ENCODE measurements around the gene RCSD1.

Gene RCSD1

DNA sequence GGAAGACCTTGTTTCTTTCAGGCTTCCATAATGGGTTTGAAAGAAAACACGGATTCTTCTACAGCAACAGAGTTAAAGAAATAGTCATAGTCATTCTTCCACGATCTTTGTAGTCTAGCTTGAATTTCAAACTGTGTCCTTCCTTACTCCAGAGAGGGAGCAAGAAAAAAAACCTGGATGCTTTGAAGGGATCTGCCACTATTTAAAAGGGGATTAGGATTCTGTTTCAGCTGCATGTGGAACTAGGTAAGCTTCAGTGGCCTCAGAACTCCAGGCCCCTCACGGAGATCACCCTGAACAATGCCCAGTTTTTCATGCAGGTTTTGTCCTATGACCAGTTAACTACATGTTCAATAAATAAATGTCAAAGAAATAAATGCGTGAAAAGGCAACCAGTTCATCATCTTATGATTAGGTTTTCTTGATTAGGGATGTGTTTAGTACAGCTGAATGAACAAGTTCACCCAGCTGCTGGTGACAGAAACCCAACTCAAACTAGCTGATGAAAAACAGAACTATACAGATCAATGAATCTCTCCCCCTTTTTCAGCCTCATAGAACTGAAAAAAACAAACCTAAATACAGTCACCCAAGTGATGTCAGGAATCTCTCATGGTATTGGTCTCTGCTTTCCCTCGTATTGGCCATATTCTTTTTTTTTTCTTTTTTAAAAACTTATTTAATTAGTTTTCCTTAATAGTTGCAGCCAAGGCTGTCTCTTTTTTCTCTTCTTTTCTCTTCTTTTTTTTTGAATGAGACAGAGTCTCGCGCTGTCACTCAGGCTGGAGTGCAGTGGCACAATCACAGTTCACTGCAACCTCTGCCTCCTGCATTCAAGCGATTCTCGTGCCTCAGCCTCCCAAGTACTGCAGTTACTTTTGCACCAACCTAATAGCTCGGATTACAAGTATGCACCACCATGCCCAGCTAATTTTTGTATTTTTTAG lies 77.2 kb downstream of the RCSD1 start:
- H3K9me3 ChIP-seq (ENCODE audit: control insufficient read depth in 5 of 5, low read length in 5 of 5) = no peaks in the 10 kb centered on the region
- H3K4me3 ChIP-seq (ENCODE audit: low read depth in 1 of 5, low read length in 5 of 5) = no peak overlapping the region
- peaks cover 0 to 2% (median 0%) of the 10 kb centered on the region in 5 donors for H3K27me3 ChIP-seq (ENCODE audit: control insufficient read depth in 5 of 5, insufficient read depth in 4 of 5, low read length in 5 of 5)
- H3K36me3 ChIP-seq (ENCODE audit: control insufficient read depth in 5 of 5, insufficient read depth in 5 of 5, low read length in 5 of 5) = peaks cover 0 to 25% (median 7%) of the 10 kb centered on the region in 5 donors
- H3K4me1 ChIP-seq (ENCODE audit: control insufficient read depth in 5 of 5, insufficient read depth in 5 of 5, low read length in 5 of 5) = peaks cover 0 to 7% (median 6%) of the 10 kb centered on the region in 5 donors
- H3K9ac ChIP-seq (ENCODE audit: low read length in 5 of 5) = no peak overlapping the region
- H3K27ac ChIP-seq (ENCODE audit: low read depth, low read length) = no peak overlapping the region

DNA sequence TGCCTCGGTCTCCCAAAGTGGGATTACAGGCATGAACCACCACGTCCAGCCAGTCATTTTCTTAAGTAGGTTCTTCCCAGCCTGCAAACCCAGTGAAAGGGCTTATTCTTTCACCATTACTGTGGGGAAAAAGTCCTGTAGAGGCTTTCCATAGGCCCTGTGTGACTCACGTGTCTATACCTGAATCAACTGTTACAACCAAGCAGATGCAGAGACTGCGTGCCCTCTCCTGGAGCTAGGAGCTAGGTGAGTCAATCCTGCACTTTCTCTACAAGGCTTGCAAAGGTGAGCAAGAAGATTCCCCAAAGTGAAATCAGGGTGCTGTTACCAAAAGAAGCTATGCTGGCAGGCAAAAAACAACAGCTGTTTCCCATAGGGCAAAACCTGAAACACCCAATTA lies 77.9 kb downstream of the RCSD1 start:
- peaks cover 0 to 2% (median 0%) of the 10 kb centered on the region in 5 donors for H3K27me3 ChIP-seq (ENCODE audit: control insufficient read depth in 5 of 5, insufficient read depth in 4 of 5, low read length in 5 of 5)
- H3K4me3 ChIP-seq (ENCODE audit: low read depth in 1 of 5, low read length in 5 of 5) = no peak overlapping the region
- H3K4me1 ChIP-seq (ENCODE audit: control insufficient read depth in 5 of 5, insufficient read depth in 5 of 5, low read length in 5 of 5) = peaks cover 0 to 7% (median 6%) of the 10 kb centered on the region in 5 donors
- no peaks in the 10 kb centered on the region for H3K9me3 ChIP-seq (ENCODE audit: control insufficient read depth in 5 of 5, low read length in 5 of 5)
- H3K9ac ChIP-seq (ENCODE audit: low read length in 5 of 5) = no peak overlapping the region
- H3K36me3 ChIP-seq (ENCODE audit: control insufficient read depth in 5 of 5, insufficient read depth in 5 of 5, low read length in 5 of 5) = peaks cover 0 to 24% (median 7%) of the 10 kb centered on the region in 5 donors
- no peak overlapping the region for H3K27ac ChIP-seq (ENCODE audit: low read depth, low read length)

DNA sequence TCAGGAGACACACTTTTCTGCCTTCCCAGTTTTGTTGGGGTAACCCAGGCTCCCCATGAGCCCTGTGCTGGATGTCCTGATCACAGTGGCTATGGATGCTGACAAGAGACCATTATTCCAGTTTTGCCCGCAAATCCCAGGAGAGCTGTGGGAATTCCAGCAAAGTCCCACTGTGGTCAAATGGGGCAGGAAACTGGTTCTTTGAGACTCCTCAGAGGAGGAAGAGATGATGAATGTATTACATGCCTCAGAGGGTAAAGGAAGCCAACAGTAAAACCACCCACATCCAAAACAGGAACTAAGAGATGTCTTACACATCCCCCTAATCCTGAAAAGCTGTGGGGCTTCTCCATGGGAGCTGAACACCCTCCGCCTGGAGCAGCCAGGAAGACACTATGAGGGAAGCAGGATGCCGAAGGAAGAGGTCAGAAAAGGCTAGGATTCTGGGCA lies 78.9 kb downstream of the RCSD1 start:
- no peak overlapping the region for H3K27ac ChIP-seq (ENCODE audit: low read depth, low read length)

DNA sequence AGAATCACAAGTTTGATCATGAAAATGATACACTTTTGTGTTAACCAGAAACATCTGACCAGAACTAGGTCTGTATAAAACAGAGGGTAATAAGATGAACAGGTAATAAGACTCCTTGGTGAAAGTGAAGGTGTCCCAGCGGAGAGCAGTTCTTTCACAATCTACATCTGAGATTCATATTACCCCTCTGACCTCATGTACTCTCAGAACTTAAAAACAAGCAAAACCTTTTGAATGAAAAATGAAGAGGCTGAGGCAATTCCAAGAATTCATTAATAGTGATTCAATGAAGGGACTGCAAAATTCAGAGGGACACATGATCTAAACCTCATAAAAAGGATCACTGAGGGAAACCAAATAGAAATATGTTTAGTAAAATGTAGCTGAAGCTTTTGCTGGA lies 80.8 kb downstream of the RCSD1 start:
- Histone ChIP-seq H3K27ac (ENCODE audit: low read depth, low read length) (no peak overlapping the region), H3K9me3 (ENCODE audit: control insufficient read depth in 5 of 5, low read length in 5 of 5) (no peaks in the 10 kb centered on the region), H3K9ac (ENCODE audit: low read length in 5 of 5) (no peak overlapping the region), H3K4me1 (ENCODE audit: control insufficient read depth in 5 of 5, insufficient read depth in 5 of 5, low read length in 5 of 5) (peaks cover 0 to 29% (median 23%) of the 10 kb centered on the region in 5 donors), H3K27me3 (ENCODE audit: control insufficient read depth in 5 of 5, insufficient read depth in 4 of 5, low read length in 5 of 5) (no peaks in the 10 kb centered on the region), H3K4me3 (ENCODE audit: low read depth in 1 of 5, low read length in 5 of 5) (no peak overlapping the region), H3K36me3 (ENCODE audit: control insufficient read depth in 5 of 5, insufficient read depth in 5 of 5, low read length in 5 of 5) (no peaks in the 10 kb centered on the region)

More for the DNA sequence above, 78.9 kb downstream of the RCSD1 start:
- Histone ChIP-seq H3K27me3 (ENCODE audit: control insufficient read depth in 5 of 5, insufficient read depth in 4 of 5, low read length in 5 of 5) (no peaks in the 10 kb centered on the region), H3K4me3 (ENCODE audit: low read depth in 1 of 5, low read length in 5 of 5) (no peak overlapping the region), H3K4me1 (ENCODE audit: control insufficient read depth in 5 of 5, insufficient read depth in 5 of 5, low read length in 5 of 5) (peaks cover 0 to 18% (median 15%) of the 10 kb centered on the region in 5 donors), H3K9ac (ENCODE audit: low read length in 5 of 5) (no peak overlapping the region), H3K36me3 (ENCODE audit: control insufficient read depth in 5 of 5, insufficient read depth in 5 of 5, low read length in 5 of 5) (peaks cover 0 to 17% (median 7%) of the 10 kb centered on the region in 5 donors), H3K9me3 (ENCODE audit: control insufficient read depth in 5 of 5, low read length in 5 of 5) (no peaks in the 10 kb centered on the region)

DNA sequence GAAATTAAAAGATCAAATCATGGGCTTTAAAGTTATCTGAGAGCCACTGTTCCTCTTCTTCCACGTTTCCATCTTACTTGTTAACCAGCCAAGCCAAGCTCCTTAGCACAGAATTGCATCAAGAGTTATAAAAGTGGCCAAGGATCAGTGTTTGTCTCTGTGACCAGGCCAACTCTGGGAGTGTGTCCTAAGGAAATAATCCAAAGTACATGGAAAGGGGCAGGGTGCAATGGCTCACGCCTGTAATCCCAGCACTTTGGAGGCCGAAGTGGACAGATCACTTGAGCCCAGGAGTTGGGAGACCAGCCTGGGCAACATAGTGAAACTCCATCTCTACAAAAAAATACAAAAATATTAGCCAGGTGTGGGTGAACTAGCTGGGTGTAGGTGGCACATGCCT lies 81.8 kb downstream of the RCSD1 start:
- Histone ChIP-seq H3K27me3 (ENCODE audit: control insufficient read depth in 5 of 5, insufficient read depth in 4 of 5, low read length in 5 of 5) (no peaks in the 10 kb centered on the region), H3K9ac (ENCODE audit: low read length in 5 of 5) (no peak overlapping the region), H3K4me3 (ENCODE audit: low read depth in 1 of 5, low read length in 5 of 5) (no peak overlapping the region), H3K36me3 (ENCODE audit: control insufficient read depth in 5 of 5, insufficient read depth in 5 of 5, low read length in 5 of 5) (no peaks in the 10 kb centered on the region), H3K27ac (ENCODE audit: low read depth, low read length) (peak overlapping the region; percentile 24), H3K9me3 (ENCODE audit: control insufficient read depth in 5 of 5, low read length in 5 of 5) (no peaks in the 10 kb centered on the region), H3K4me1 (ENCODE audit: control insufficient read depth in 5 of 5, insufficient read depth in 5 of 5, low read length in 5 of 5) (peaks cover 0 to 33% (median 23%) of the 10 kb centered on the region in 5 donors)

DNA sequence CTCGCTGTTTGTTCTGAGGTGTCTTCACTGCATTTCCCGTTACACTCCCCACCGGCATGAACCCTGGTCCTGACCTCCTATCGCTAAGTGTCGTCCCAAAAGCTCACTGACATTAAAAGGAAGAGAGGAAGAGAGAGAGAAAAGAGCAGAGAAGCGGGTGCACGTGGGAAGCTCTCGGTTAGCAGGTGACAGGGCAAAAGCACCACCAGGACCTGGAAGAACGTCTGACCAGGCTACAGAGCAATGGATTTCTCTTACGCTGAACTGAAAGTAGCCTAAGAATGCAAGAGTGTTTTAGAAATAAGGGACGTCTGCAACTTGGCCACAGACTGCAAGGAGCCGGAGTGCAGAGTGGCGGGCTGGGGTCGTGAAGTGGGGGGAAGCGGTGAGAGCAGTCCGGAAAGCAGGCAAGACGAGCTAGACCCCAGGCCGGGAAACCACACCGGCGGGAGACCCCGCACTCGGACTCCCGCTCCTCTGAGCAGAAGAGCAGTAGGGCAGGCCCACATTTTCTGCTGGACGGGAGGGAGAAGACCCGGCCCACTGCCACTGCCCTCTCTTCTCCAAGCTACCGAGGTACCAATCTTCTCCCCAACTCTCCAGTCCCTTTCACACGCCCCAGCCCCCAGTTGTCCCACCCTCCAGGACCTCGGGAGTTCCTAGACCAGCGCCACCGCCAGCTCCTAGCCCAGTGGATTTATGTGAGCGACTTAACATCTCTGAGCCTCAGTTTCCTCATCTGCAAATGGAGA lies 83.5 kb downstream of the RCSD1 start:
- Histone ChIP-seq H3K9me3 (ENCODE audit: control insufficient read depth in 5 of 5, low read length in 5 of 5) (no peaks in the 10 kb centered on the region), H3K4me3 (ENCODE audit: low read depth in 1 of 5, low read length in 5 of 5) (peak overlapping the region; percentile 70 to 89 (median 80)), H3K36me3 (ENCODE audit: control insufficient read depth in 5 of 5, insufficient read depth in 5 of 5, low read length in 5 of 5) (no peaks in the 10 kb centered on the region), H3K9ac (ENCODE audit: low read length in 5 of 5) (peak overlapping the region; percentile 64 to 89 (median 79)), H3K27me3 (ENCODE audit: control insufficient read depth in 5 of 5, insufficient read depth in 4 of 5, low read length in 5 of 5) (no peaks in the 10 kb centered on the region), H3K4me1 (ENCODE audit: control insufficient read depth in 5 of 5, insufficient read depth in 5 of 5, low read length in 5 of 5) (peaks cover 0 to 34% (median 23%) of the 10 kb centered on the region in 5 donors), H3K27ac (ENCODE audit: low read depth, low read length) (peak overlapping the region; percentile 85)

DNA sequence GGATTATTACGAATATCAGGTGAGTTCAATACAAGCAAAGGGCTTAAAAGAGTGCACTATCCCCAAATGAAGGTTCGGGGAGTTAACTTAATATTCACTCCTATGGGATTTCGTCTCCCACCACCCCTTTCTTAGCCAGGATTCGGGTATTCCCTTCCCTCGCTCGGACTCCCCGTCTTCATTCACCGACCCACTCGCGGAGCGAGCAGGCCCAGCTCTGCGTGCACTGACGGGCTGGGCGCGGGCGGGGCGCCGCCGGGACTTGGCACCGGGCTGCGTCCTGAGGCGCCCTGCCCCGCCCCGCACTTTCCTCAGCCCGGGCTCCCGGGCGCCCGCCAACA lies 84.0 kb downstream of the RCSD1 start:
- peaks cover 0 to 30% (median 23%) of the 10 kb centered on the region in 5 donors for H3K4me1 ChIP-seq (ENCODE audit: control insufficient read depth in 5 of 5, insufficient read depth in 5 of 5, low read length in 5 of 5)
- peak overlapping the region; percentile 17 to 89 (median 79) for H3K9ac ChIP-seq (ENCODE audit: low read length in 5 of 5)
- H3K4me3 ChIP-seq (ENCODE audit: low read depth in 1 of 5, low read length in 5 of 5) = peak overlapping the region; percentile 76 to 89 (median 82)
- H3K27me3 ChIP-seq (ENCODE audit: control insufficient read depth in 5 of 5, insufficient read depth in 4 of 5, low read length in 5 of 5) = no peaks in the 10 kb centered on the region
- H3K9me3 ChIP-seq (ENCODE audit: control insufficient read depth in 5 of 5, low read length in 5 of 5) = no peaks in the 10 kb centered on the region
- peak overlapping the region; percentile 85 for H3K27ac ChIP-seq (ENCODE audit: low read depth, low read length)
- no peaks in the 10 kb centered on the region for H3K36me3 ChIP-seq (ENCODE audit: control insufficient read depth in 5 of 5, insufficient read depth in 5 of 5, low read length in 5 of 5)

DNA sequence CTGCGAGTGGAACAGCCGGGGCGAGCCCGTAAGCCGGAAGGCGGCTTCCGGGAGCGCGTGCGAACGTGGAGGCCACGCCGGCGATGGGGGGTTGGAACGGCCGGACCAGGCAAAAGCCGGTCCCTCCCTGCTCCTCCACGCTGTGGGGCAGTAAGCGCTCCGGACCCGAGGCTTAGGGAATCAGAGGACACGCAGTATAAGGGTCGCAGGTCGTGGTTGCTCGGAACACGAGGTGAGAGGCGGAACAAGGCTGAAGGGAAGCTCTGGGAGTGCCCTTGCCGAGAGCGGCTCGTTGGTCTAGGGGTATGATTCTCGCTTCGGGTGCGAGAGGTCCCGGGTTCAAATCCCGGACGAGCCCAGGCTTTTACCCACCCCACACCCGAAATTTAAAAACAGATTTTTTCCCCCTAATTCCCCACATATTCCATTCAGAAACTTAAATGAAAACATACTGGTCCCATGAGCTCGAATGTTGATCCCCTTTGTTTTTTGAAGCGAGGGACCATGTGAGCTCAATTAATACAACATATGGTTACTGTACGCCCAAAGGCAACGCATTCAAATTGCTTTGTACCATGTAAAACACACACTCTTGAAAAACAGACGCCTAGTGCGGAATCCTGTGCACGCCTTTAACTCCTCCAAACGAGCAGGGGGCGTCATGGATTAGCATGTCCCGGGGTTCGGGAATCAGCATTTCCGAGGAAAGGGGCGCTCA lies 84.6 kb downstream of the RCSD1 start:
- H3K9ac ChIP-seq (ENCODE audit: low read length in 5 of 5) = peak overlapping the region; percentile 4 to 89 (median 77)
- H3K27ac ChIP-seq (ENCODE audit: low read depth, low read length) = peak overlapping the region; percentile 85
- H3K36me3 ChIP-seq (ENCODE audit: control insufficient read depth in 5 of 5, insufficient read depth in 5 of 5, low read length in 5 of 5) = no peaks in the 10 kb centered on the region
- H3K4me3 ChIP-seq (ENCODE audit: low read depth in 1 of 5, low read length in 5 of 5) = peak overlapping the region; percentile 76 to 89 (median 82)
- H3K27me3 ChIP-seq (ENCODE audit: control insufficient read depth in 5 of 5, insufficient read depth in 4 of 5, low read length in 5 of 5) = no peaks in the 10 kb centered on the region
- H3K4me1 ChIP-seq (ENCODE audit: control insufficient read depth in 5 of 5, insufficient read depth in 5 of 5, low read length in 5 of 5) = peaks cover 0 to 28% (median 23%) of the 10 kb centered on the region in 5 donors
- no peaks in the 10 kb centered on the region for H3K9me3 ChIP-seq (ENCODE audit: control insufficient read depth in 5 of 5, low read length in 5 of 5)

DNA sequence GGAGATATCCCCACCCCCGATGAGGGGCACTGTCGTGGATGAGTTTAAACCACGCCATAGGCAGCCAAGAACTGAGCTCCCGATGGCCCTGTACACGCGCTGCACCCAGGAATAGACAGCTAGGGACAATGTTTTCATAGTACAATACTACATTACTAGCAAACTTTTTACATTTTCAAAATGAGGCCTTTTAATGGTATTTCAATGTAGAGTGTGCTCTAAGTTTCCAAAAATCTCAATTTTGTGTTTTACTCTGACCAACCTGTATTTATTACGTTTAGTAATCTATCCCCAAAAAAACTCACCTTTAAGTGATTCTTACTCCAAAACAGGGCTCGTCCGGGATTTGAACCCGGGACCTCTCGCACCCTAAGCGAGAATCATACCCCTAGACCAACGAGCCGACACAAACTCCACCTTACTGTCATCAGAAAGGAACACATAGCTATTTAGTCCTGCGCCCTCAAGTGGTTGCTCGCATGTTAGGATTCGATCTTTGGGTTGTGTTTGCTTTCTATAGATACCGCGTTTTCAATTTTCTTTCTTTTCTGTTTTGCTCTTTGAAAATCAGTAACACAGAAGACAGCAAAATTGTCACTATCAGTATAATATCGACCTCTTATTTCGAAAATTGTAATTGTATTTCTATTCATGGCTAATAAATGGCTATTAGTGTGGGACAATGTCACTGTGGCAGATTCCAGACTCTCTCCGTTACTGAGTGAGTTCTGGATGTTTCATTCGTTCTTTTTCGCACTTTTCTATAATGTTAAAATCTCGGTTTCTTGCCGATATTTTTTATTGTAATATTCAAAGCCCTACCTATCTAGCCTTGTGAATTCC lies 85.3 kb downstream of the RCSD1 start:
- Histone ChIP-seq H3K4me3 (ENCODE audit: low read depth in 1 of 5, low read length in 5 of 5) (peak overlapping the region; percentile 76 to 89 (median 82)), H3K9me3 (ENCODE audit: control insufficient read depth in 5 of 5, low read length in 5 of 5) (no peaks in the 10 kb centered on the region), H3K9ac (ENCODE audit: low read length in 5 of 5) (peak overlapping the region; percentile 69 to 92 (median 89)), H3K27me3 (ENCODE audit: control insufficient read depth in 5 of 5, insufficient read depth in 4 of 5, low read length in 5 of 5) (no peaks in the 10 kb centered on the region), H3K36me3 (ENCODE audit: control insufficient read depth in 5 of 5, insufficient read depth in 5 of 5, low read length in 5 of 5) (no peaks in the 10 kb centered on the region), H3K27ac (ENCODE audit: low read depth, low read length) (peak overlapping the region; percentile 85), H3K4me1 (ENCODE audit: control insufficient read depth in 5 of 5, insufficient read depth in 5 of 5, low read length in 5 of 5) (peaks cover 0 to 28% (median 23%) of the 10 kb centered on the region in 5 donors)

Measured in subcutaneous abdominal adipose tissue (tissue), 5 donors.